ENCODE measurements around the gene BBX. TPM values are rescaled to one million over a fixed set of nuclear protein-coding genes. Genes with fewer than 3 reads are reported as not detected.

The BBX gene
- total and polyA plus RNA-seq, 4 donors = 10.0 to 77.8 (median 45.0) TPM

DNA sequence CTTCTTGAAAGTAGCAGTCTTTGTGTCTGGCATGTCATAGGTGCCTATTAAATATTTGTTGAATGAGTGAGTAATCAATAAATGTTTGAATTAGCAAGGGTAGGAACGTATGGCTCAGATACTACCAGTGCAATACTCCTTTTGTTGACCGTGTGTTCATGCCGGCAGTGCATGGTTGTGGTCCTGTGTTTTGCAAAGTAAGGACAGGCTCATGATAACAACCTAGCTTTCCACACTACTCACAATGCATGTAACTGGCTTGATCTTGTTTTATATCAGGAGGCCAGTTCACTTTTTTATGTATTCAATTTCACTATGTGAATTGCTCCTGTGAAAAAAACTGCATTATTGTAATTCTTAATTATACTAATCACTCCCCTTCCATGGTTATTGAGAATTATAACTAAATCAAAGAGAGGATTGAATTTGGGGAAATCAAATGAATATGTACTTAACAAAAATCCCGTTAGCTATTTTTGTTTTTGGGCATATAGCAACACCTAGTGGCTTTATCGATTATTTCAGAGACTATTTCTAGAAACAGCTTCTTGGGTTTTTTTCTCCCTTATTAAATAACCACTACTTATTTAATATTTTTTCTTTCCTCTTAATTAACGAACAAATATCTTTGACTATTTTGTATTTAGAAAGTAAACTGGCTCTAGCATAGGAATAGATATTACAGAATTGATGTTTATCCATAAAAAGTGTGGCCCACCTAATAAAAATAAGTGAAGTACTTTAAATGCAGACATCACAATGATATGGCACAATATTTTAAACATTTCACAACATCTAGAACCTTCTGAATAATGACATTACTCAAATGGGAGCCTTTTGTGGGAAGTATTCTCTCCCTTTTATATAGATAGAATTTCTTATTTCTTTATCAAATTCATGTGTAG lies 218.5 kb downstream of the BBX start:
- Histone ChIP-seq H3K9me3 (ENCODE audit: control insufficient read depth, low read length) (no peaks in the 10 kb centered on the region), H3K27ac (ENCODE audit: low read depth in 1 of 2, low read length in 2 of 2) (no peak overlapping the region), H3K4me1 (ENCODE audit: control insufficient read depth in 1 of 2, insufficient read depth in 2 of 2, low read length in 2 of 2) (no peaks in the 10 kb centered on the region), H3K36me3 (ENCODE audit: control insufficient read depth in 1 of 2, insufficient read depth in 2 of 2, low read length in 1 of 2) (peaks cover 0 to 3% of the 10 kb centered on the region in 2 donors), H3K4me3 (ENCODE audit: low read length in 2 of 2) (no peak overlapping the region), H3K27me3 (ENCODE audit: control insufficient read depth in 1 of 2, insufficient read depth in 2 of 2, low read length in 1 of 2) (no peaks in the 10 kb centered on the region)
- 39 to 45% methylated on average over 6 of the region's 6 CpGs for WGBS, 2 donors
- intact Hi-C loops (cut with DNase I) = loop anchor here (2.0 to 10.0 kb wide), 6 partner anchors 64 to 504 kb away; no protein-coding TSS in a partner anchor
- ATAC-seq (ENCODE audit: low FRiP score) = peak; percentile 41
- no peak for DNase-seq

DNA sequence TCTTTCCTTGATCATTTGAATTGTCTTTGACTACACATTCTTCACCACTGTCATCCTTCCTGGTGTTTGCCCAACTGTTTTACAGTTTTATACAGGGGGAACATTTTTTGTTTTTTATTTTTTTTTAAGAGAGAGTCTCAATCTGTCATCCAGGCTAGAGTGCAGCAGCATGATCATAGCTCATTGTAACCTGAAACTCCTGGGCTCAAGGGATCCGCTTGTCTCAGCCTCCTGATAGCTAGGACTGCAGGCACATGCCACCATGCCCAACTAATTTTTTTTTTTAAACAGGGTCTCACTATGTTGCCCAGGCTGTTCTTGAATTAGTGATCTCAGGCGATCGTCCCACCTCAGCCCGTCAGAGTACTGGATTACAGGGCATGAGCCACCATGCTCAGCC lies 222.6 kb downstream of the BBX start:
- DNase-seq = no peak
- H3K9me3 ChIP-seq (ENCODE audit: control insufficient read depth, low read length) = no peaks in the 10 kb centered on the region
- ATAC-seq (ENCODE audit: low FRiP score) = no peak
- H3K4me3 ChIP-seq (ENCODE audit: low read length in 2 of 2) = no peak overlapping the region
- H3K27ac ChIP-seq (ENCODE audit: low read depth in 1 of 2, low read length in 2 of 2) = no peak overlapping the region
- no peaks in the 10 kb centered on the region for H3K27me3 ChIP-seq (ENCODE audit: control insufficient read depth in 1 of 2, insufficient read depth in 2 of 2, low read length in 1 of 2)
- intact Hi-C loops (cut with DNase I) = loop anchor here in 1 of 2 donors (10.0 kb wide), 1 partner anchor 171 kb away; no protein-coding TSS in a partner anchor
- H3K4me1 ChIP-seq (ENCODE audit: control insufficient read depth in 1 of 2, insufficient read depth in 2 of 2, low read length in 2 of 2) = no peaks in the 10 kb centered on the region
- H3K36me3 ChIP-seq (ENCODE audit: control insufficient read depth in 1 of 2, insufficient read depth in 2 of 2, low read length in 1 of 2) = no peaks in the 10 kb centered on the region
- WGBS, 2 donors = 95 to 99% methylated on average over 4 of the region's 4 CpGs

DNA sequence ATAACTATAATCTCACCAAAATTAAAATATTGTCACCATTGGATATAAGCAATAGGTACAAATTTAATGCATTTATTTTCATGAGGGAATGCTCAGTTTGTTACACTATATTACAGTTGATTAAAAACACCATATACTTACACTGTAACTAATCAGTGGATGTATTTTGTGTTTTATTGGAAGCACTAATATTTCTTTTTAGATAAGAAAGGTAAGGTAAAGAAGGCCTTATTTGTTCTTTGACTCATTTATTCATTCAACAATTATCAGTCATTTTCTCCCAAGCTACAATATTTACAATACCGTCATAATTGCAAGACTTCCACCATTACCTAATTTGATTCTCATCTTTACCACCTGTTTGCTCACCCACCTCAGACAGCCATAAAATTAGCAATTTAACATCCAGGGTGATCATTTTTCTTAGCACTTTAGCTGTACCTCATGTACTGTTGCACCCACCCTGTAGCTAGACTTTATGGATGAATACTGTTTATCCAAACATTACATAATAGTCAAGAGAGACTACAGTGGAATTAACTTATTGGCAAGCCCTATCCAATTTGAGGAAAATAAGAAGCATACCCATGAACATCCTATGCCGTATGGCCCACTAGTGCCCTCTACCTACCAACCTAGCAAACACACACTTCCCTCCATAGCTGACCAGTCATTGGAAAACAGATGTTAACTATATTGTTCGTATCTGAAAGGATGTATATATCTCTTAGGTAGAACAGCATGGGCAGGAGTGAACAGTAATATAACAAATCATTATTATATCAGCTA lies 229.6 kb downstream of the BBX start:
- no peaks in the 10 kb centered on the region for H3K9me3 ChIP-seq (ENCODE audit: control insufficient read depth, low read length)
- H3K4me1 ChIP-seq (ENCODE audit: control insufficient read depth in 1 of 2, insufficient read depth in 2 of 2, low read length in 2 of 2) = no peaks in the 10 kb centered on the region
- ATAC-seq (ENCODE audit: low FRiP score) (no peak), DNase-seq (no peak)
- no peak overlapping the region for H3K27ac ChIP-seq (ENCODE audit: low read depth in 1 of 2, low read length in 2 of 2)
- no peak overlapping the region for H3K4me3 ChIP-seq (ENCODE audit: low read length in 2 of 2)
- 74 to 76% methylated on average over 3 of the region's 3 CpGs for WGBS, 2 donors
- intact Hi-C loops (cut with DNase I) = loop anchor here (5.0 kb wide), 4 partner anchors 40 to 100 kb away; no protein-coding TSS in a partner anchor
- no peaks in the 10 kb centered on the region for H3K36me3 ChIP-seq (ENCODE audit: control insufficient read depth in 1 of 2, insufficient read depth in 2 of 2, low read length in 1 of 2)
- no peaks in the 10 kb centered on the region for H3K27me3 ChIP-seq (ENCODE audit: control insufficient read depth in 1 of 2, insufficient read depth in 2 of 2, low read length in 1 of 2)

DNA sequence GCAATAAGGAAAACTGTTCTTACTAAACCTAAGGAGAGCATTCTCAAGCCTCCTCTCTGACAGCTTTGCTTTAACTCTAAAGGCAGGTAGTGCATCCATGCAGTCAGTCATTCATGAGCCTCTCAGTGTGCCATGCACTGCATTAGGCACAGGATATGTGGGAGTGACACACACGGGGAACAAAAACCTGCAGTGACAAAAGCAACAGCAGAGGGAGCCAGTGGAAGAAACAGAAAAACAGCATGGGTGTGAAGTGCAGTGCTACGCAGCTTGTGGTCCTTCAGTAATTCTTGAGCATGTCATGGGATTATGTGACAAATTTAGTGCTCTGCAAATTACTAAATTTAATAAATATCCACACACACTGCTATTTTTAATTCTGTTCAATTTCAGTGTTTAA lies 230.7 kb downstream of the BBX start:
- H3K27me3 ChIP-seq (ENCODE audit: control insufficient read depth in 1 of 2, insufficient read depth in 2 of 2, low read length in 1 of 2) = no peaks in the 10 kb centered on the region
- no peak overlapping the region for H3K27ac ChIP-seq (ENCODE audit: low read depth in 1 of 2, low read length in 2 of 2)
- intact Hi-C loops (cut with DNase I) = loop anchor here (5.0 kb wide), 4 partner anchors 39 to 99 kb away; no protein-coding TSS in a partner anchor
- WGBS, 2 donors = 15 to 16% methylated on average over 2 of the region's 2 CpGs
- no peaks in the 10 kb centered on the region for H3K36me3 ChIP-seq (ENCODE audit: control insufficient read depth in 1 of 2, insufficient read depth in 2 of 2, low read length in 1 of 2)
- H3K9me3 ChIP-seq (ENCODE audit: control insufficient read depth, low read length) = no peaks in the 10 kb centered on the region
- peak; percentile 78 for ATAC-seq (ENCODE audit: low FRiP score)
- no peaks in the 10 kb centered on the region for H3K4me1 ChIP-seq (ENCODE audit: control insufficient read depth in 1 of 2, insufficient read depth in 2 of 2, low read length in 2 of 2)
- no peak for DNase-seq
- no peak overlapping the region for H3K4me3 ChIP-seq (ENCODE audit: low read length in 2 of 2)

DNA sequence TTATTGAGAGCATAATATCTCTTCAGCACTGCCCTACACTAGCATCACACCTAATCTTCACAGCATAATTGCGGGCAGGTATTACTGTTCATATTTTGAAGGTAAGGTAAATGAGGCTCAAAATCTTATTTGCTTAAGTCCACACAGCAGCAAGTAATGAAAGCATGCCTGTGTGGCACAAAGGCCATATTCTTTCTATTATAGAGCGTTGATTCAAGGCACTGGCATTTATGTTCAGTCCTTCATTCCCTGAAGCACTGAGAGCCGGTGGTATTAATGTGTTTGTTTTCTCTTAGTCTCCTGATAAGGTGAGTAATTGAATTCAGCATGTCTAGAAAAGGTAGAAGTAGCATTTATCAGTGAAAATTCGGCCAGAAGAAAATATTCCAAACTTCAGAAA lies 231.2 kb downstream of the BBX start:
- Histone ChIP-seq H3K4me3 (ENCODE audit: low read length in 2 of 2) (no peak overlapping the region), H3K27ac (ENCODE audit: low read depth in 1 of 2, low read length in 2 of 2) (no peak overlapping the region), H3K36me3 (ENCODE audit: control insufficient read depth in 1 of 2, insufficient read depth in 2 of 2, low read length in 1 of 2) (no peaks in the 10 kb centered on the region), H3K27me3 (ENCODE audit: control insufficient read depth in 1 of 2, insufficient read depth in 2 of 2, low read length in 1 of 2) (no peaks in the 10 kb centered on the region), H3K4me1 (ENCODE audit: control insufficient read depth in 1 of 2, insufficient read depth in 2 of 2, low read length in 2 of 2) (no peaks in the 10 kb centered on the region), H3K9me3 (ENCODE audit: control insufficient read depth, low read length) (no peaks in the 10 kb centered on the region)
- intact Hi-C loops (cut with DNase I) = loop anchor here (5.0 kb wide), 4 partner anchors 38 to 98 kb away; no protein-coding TSS in a partner anchor
- 46 to 54% methylated on average over 4 of the region's 4 CpGs for WGBS, 2 donors
- ATAC-seq (ENCODE audit: low FRiP score) (no peak), DNase-seq (no peak)

DNA sequence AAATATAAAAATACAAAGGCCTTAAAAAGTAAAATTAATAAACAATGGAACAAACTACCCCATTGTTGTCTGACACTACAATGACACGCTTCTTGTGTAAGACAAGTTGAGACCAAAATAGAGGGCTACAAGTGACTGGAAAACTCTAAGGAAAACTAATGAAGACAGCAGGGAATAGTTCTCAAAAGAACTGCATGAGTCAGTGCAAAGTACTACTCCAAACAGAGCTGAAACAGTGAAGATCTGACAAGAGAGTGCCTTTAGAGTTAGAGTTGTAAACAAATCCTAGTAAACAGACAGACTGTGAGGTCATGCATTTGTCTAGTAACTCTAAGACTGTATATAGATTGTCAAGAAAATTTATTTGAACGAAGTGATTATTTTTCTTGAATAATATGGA lies 233.9 kb downstream of the BBX start:
- DNase-seq (no peak), ATAC-seq (ENCODE audit: low FRiP score) (no peak)
- Histone ChIP-seq H3K27ac (ENCODE audit: low read depth in 1 of 2, low read length in 2 of 2) (no peak overlapping the region), H3K27me3 (ENCODE audit: control insufficient read depth in 1 of 2, insufficient read depth in 2 of 2, low read length in 1 of 2) (no peaks in the 10 kb centered on the region), H3K4me3 (ENCODE audit: low read length in 2 of 2) (no peak overlapping the region), H3K4me1 (ENCODE audit: control insufficient read depth in 1 of 2, insufficient read depth in 2 of 2, low read length in 2 of 2) (no peaks in the 10 kb centered on the region), H3K9me3 (ENCODE audit: control insufficient read depth, low read length) (no peaks in the 10 kb centered on the region), H3K36me3 (ENCODE audit: control insufficient read depth in 1 of 2, insufficient read depth in 2 of 2, low read length in 1 of 2) (no peaks in the 10 kb centered on the region)
- WGBS, 2 donors = 89% methylated on average over 2 of the region's 2 CpGs
- intact Hi-C loops (cut with DNase I) = loop anchor here in 1 of 2 donors (5.0 kb wide), 1 partner anchor 171 kb away; no protein-coding TSS in a partner anchor

DNA sequence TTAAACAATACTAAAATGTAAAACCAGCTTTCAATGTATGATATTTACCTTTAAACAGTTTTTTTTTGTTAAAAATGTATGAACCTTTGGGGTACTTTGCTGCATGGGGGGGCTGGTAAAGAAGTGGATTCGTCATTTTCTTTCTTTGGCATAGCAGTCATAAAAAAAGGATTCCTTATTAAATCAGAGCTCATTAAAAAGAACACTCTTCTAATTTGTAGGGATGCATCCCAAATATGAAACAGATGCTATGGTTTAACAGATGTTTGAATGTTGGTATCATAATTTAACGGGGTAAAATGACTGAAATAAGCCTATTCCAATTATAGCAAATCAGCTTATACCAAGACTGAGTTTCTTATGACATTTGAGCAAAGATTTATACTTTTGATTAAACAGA lies 234.4 kb downstream of the BBX start:
- intact Hi-C loops (cut with DNase I) = loop anchor here in 1 of 2 donors (5.0 kb wide), 1 partner anchor 170 kb away; no protein-coding TSS in a partner anchor
- H3K4me3 ChIP-seq (ENCODE audit: low read length in 2 of 2) = no peak overlapping the region
- H3K27me3 ChIP-seq (ENCODE audit: control insufficient read depth in 1 of 2, insufficient read depth in 2 of 2, low read length in 1 of 2) = no peaks in the 10 kb centered on the region
- no peak overlapping the region for H3K27ac ChIP-seq (ENCODE audit: low read depth in 1 of 2, low read length in 2 of 2)
- no peaks in the 10 kb centered on the region for H3K4me1 ChIP-seq (ENCODE audit: control insufficient read depth in 1 of 2, insufficient read depth in 2 of 2, low read length in 2 of 2)
- H3K9me3 ChIP-seq (ENCODE audit: control insufficient read depth, low read length) = no peaks in the 10 kb centered on the region
- 95 to 99% methylated on average over 2 of the region's 2 CpGs for WGBS, 2 donors
- no peak for ATAC-seq (ENCODE audit: low FRiP score)
- DNase-seq = no peak
- no peaks in the 10 kb centered on the region for H3K36me3 ChIP-seq (ENCODE audit: control insufficient read depth in 1 of 2, insufficient read depth in 2 of 2, low read length in 1 of 2)

DNA sequence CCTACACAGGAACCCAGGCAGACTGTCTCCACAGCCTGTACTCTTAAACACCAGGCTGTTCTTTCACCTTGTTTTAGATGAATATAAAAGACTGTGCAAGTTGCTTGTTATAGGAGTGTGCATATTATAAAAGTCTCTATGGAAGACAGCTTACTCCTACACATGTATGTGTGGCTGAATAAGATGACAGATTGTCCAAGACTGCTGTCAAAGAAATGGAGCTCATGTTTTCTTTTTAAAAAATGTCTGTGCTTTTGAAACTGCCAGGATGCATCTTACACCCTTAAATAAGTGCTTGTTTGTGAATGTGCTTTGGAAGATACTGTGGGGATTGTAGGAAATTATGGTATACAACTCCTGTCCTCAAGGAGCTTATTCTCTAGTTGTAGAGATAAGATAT lies 237.4 kb downstream of the BBX start:
- no peak overlapping the region for H3K27ac ChIP-seq (ENCODE audit: low read depth in 1 of 2, low read length in 2 of 2)
- no peak for DNase-seq
- no peaks in the 10 kb centered on the region for H3K4me1 ChIP-seq (ENCODE audit: control insufficient read depth in 1 of 2, insufficient read depth in 2 of 2, low read length in 2 of 2)
- no peak overlapping the region for H3K4me3 ChIP-seq (ENCODE audit: low read length in 2 of 2)
- intact Hi-C loops (cut with DNase I) = no loop called here
- no peaks in the 10 kb centered on the region for H3K9me3 ChIP-seq (ENCODE audit: control insufficient read depth, low read length)
- ATAC-seq (ENCODE audit: low FRiP score) = no peak
- no peaks in the 10 kb centered on the region for H3K27me3 ChIP-seq (ENCODE audit: control insufficient read depth in 1 of 2, insufficient read depth in 2 of 2, low read length in 1 of 2)
- H3K36me3 ChIP-seq (ENCODE audit: control insufficient read depth in 1 of 2, insufficient read depth in 2 of 2, low read length in 1 of 2) = no peaks in the 10 kb centered on the region

All from aorta (tissue), 5 donors.